Caco-2 (cell line): ENCODE results near the gene TIAM1. TPM values are rescaled to one million over a fixed set of nuclear protein-coding genes. Genes with fewer than 3 reads are reported as not detected.

ENCODE experiments used
- BruUV-seq: library from RNA; stranded (reverse); fragments of 400-500 nt; replicated peaks from 2 replicates; lab custom pipeline; 2021; lab: Mats Ljungman, UMichigan
- CTCF ChIA-PET: fragments of 300-600 bp; sonication (Branson Sonifier 250); formaldehyde crosslinking; loops from one replicate; lab custom pipeline; 2022; ENCODE audit warnings: antibody characterized with exemption; lab: Charles Lee
- POLR2A ChIA-PET: fragments of 300-600 bp; sonication (Branson Sonifier 250); formaldehyde crosslinking; loops from one replicate; lab custom pipeline; 2022; ENCODE audit warnings: antibody characterized with exemption; lab: Charles Lee
- DNase-seq, 2 experiments: peaks; one replicate each; pipeline versions ENCODE4 v3.0.0 to v3.0.0-alpha.2; 2020 to 2022
- H3K27me3 ChIP-seq: replicated peaks from 2 replicates; pipeline ENCODE4 v1.6.0; 2011; ENCODE audit warnings: low read length; ENCODE audit not compliant: control insufficient read depth, insufficient read depth
- H3K36me3 ChIP-seq: 2 replicates; pipeline ENCODE4 v1.5.1; 2011; ENCODE audit warnings: low read length; ENCODE audit not compliant: control insufficient read depth, insufficient read depth
- H3K4me1 ChIP-seq: fragments of 250-450 bp; sonication (Bioruptor Pico); 2 replicates; pipeline ENCODE4 v1.5.1; 2020; ENCODE audit warnings: mild to moderate bottlenecking
- H3K4me3 ChIP-seq: 2 replicates; pipeline ENCODE4 v1.5.1; 2011; ENCODE audit warnings: low read depth, mild to moderate bottlenecking, control low read depth, low read length
- H3K9me3 ChIP-seq: fragments of 250-450 bp; sonication (Bioruptor Pico); 2 replicates; pipeline ENCODE4 v1.5.1; 2020; ENCODE audit warnings: mild to moderate bottlenecking, moderate library complexity
- H3K27ac Mint-ChIP-seq: one replicate; pipeline ENCODE4 v1.8.0; 2022; ENCODE audit warnings: mixed read lengths; ENCODE audit not compliant: unreplicated experiment
- H3K27me3 Mint-ChIP-seq: one replicate; pipeline ENCODE4 v1.8.0; 2022; ENCODE audit warnings: mixed read lengths; ENCODE audit not compliant: insufficient read depth, unreplicated experiment
- H3K36me3 Mint-ChIP-seq: one replicate; pipeline ENCODE4 v1.8.0; 2022; ENCODE audit warnings: mild to moderate bottlenecking, mixed read lengths; ENCODE audit not compliant: insufficient read depth, unreplicated experiment
- H3K4me1 Mint-ChIP-seq: one replicate; pipeline ENCODE4 v1.8.0; 2022; ENCODE audit warnings: low read depth, mixed read lengths; ENCODE audit not compliant: unreplicated experiment
- H3K4me3 Mint-ChIP-seq: one replicate; pipeline ENCODE4 v1.8.0; 2022; ENCODE audit warnings: mild to moderate bottlenecking, moderate library complexity, mixed read lengths; ENCODE audit not compliant: unreplicated experiment
- H3K9me3 Mint-ChIP-seq: one replicate; pipeline ENCODE4 v1.8.0; 2022; ENCODE audit warnings: mixed read lengths; ENCODE audit not compliant: unreplicated experiment
- intact Hi-C: fragments of 100-400 bp; cut with micrococcal nuclease; formaldehyde crosslinking; loops from one replicate; pipeline ENCODE4 v1.10.0; 2022; ENCODE audit not compliant: unreplicated experiment
- total RNA-seq: library from RNA; stranded (reverse); gene quantifications from 2 replicates; pipeline ENCODE4 v1.2.3, GENCODE V29; 2022
- TF ChIP-seq, protein P1 (sequence below), 2 experiments: fragments of 200-600 bp in 1 of 2; IDR thresholded peaks; 1 replicate in 1 of 2; 2 replicates in 1 of 2; pipeline versions ENCODE4 v1.5.1 to v1.8.0; 2011 to 2022; ENCODE audit warnings: antibody characterized with exemption in 1 of 2, control low read depth in 1 of 2, inconsistent platforms in 1 of 2, low read depth in 1 of 2, low read length in 1 of 2, mild to moderate bottlenecking in 1 of 2, moderate library complexity in 1 of 2; ENCODE audit not compliant: insufficient read depth in 1 of 2, severe bottlenecking in 1 of 2, unreplicated experiment in 1 of 2

The TIAM1 gene
- total RNA-seq, 1 experiment from 2014 or later = 5.2 TPM

DNA sequence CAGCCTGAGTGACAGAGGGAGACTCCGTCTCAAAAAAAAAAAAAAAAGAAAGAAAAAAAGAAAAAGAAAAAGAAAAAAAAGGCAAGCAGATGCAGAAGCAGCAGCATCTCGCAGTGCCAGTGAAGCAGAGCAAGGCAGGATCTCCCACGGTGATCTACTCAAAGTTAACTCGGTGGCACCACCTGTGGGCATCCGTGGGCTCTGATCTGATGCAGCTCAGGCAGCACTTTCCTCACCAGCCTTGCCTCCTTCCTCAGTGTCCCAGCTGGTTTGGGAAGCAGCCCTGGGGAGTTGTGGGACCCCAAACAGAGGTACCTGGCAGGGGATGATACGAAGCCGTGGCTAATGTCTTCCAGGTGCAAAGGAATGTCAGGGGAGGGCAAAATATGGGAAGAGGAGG, 201.5 kb downstream of the TIAM1 start:
- Histone ChIP-seq H3K27me3 (no peaks in the 10 kb centered on the region), H3K9me3 (no peaks in the 10 kb centered on the region), H3K4me1 (peaks cover 12% of the 10 kb centered on the region), H3K4me3 (no peak overlapping the region), H3K36me3 (no peaks in the 10 kb centered on the region)
- peaks cover 13% of the 10 kb centered on the region for H3K4me1 Mint-ChIP-seq
- intact Hi-C loops = no loop called here
- ChIA-PET POLR2A (no interaction called here), CTCF (no interaction called here)
- no TSS peak for BruUV-seq
- H3K27me3 Mint-ChIP-seq = no peaks in the 10 kb centered on the region
- DNase-seq = no peak
- no peaks in the 10 kb centered on the region for H3K36me3 Mint-ChIP-seq
- no peak overlapping the region for H3K4me3 Mint-ChIP-seq
- H3K9me3 Mint-ChIP-seq = no peaks in the 10 kb centered on the region
- no peak overlapping the region for H3K27ac Mint-ChIP-seq
- TF ChIP-seq, protein P1, sequence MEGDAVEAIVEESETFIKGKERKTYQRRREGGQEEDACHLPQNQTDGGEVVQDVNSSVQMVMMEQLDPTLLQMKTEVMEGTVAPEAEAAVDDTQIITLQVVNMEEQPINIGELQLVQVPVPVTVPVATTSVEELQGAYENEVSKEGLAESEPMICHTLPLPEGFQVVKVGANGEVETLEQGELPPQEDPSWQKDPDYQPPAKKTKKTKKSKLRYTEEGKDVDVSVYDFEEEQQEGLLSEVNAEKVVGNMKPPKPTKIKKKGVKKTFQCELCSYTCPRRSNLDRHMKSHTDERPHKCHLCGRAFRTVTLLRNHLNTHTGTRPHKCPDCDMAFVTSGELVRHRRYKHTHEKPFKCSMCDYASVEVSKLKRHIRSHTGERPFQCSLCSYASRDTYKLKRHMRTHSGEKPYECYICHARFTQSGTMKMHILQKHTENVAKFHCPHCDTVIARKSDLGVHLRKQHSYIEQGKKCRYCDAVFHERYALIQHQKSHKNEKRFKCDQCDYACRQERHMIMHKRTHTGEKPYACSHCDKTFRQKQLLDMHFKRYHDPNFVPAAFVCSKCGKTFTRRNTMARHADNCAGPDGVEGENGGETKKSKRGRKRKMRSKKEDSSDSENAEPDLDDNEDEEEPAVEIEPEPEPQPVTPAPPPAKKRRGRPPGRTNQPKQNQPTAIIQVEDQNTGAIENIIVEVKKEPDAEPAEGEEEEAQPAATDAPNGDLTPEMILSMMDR (IDR thresholded peaks at IDR 0.05; ENCODE audit: insufficient read depth in 1 of 2, low read depth in 1 of 2, low read length in 1 of 2, severe bottlenecking in 1 of 2, unreplicated experiment in 1 of 2) = no peak

GRCh38 chr21:31141389-31142000, 202.6 kb downstream of the TIAM1 start:
- TF ChIP-seq, protein P1 (IDR thresholded peaks at IDR 0.05; ENCODE audit: insufficient read depth in 1 of 2, low read depth in 1 of 2, low read length in 1 of 2, severe bottlenecking in 1 of 2, unreplicated experiment in 1 of 2) = no peak
- peaks cover 12% of the 10 kb centered on the region for H3K4me1 ChIP-seq
- no peak for DNase-seq
- Mint-ChIP-seq H3K27ac (no peak overlapping the region), H3K36me3 (no peaks in the 10 kb centered on the region), H3K9me3 (no peaks in the 10 kb centered on the region), H3K4me3 (no peak overlapping the region), H3K4me1 (peaks cover 13% of the 10 kb centered on the region), H3K27me3 (no peaks in the 10 kb centered on the region)
- CTCF ChIA-PET = no interaction called here
- intact Hi-C loops = no loop called here
- H3K4me3 ChIP-seq = no peak overlapping the region
- POLR2A ChIA-PET = no interaction called here
- BruUV-seq = no TSS peak
- no peaks in the 10 kb centered on the region for H3K27me3 ChIP-seq
- H3K36me3 ChIP-seq = no peaks in the 10 kb centered on the region
- H3K9me3 ChIP-seq = no peaks in the 10 kb centered on the region

- Histone ChIP-seq H3K9me3 (no peaks in the 10 kb centered on the region), H3K4me3 (no peak overlapping the region), H3K4me1 (peaks cover 12% of the 10 kb centered on the region), H3K36me3 (no peaks in the 10 kb centered on the region), H3K27me3 (no peaks in the 10 kb centered on the region)
- Mint-ChIP-seq H3K27me3 (no peaks in the 10 kb centered on the region), H3K36me3 (peaks cover 4% of the 10 kb centered on the region), H3K4me3 (no peak overlapping the region), H3K4me1 (peaks cover 13% of the 10 kb centered on the region), H3K9me3 (no peaks in the 10 kb centered on the region), H3K27ac (no peak overlapping the region)
- CTCF ChIA-PET = no interaction called here
- intact Hi-C loops = no loop called here
- BruUV-seq = no TSS peak
- TF ChIP-seq, protein P1 (IDR thresholded peaks at IDR 0.05; ENCODE audit: insufficient read depth in 1 of 2, low read depth in 1 of 2, low read length in 1 of 2, severe bottlenecking in 1 of 2, unreplicated experiment in 1 of 2) = no peak
- no peak for DNase-seq
- POLR2A ChIA-PET = no interaction called here
Measured at GRCh38 chr21:31140676-31141075, 203.4 kb downstream of the TIAM1 start.
